Astrocyte (in vitro differentiated cells and primary cell): ENCODE measurements around the gene LVRN. TPM values are rescaled to one million over a fixed set of nuclear protein-coding genes. Genes with fewer than 3 reads are reported as not detected.

Experiments used
- DNase-seq: peaks from one replicate; pipeline ENCODE4 v3.0.0-alpha.2; 2010; ENCODE audit warnings: low read depth
- FAIRE-seq: peaks from 2 replicates; lab custom pipeline; 2011; peaks lifted over from hg19 to GRCh38; lab: Jason Lieb, UNC
- H2AFZ ChIP-seq: 2 replicates; pipeline ENCODE4 v1.6.0; 2012; ENCODE audit warnings: low read depth, low read length, inconsistent platforms
- H3K27ac ChIP-seq: 2 replicates; pipeline ENCODE4 v1.5.1; 2011; ENCODE audit warnings: low read depth, low read length, inconsistent platforms
- H3K27me3 ChIP-seq: 2 replicates; pipeline ENCODE4 v1.6.0; 2011; ENCODE audit warnings: low read length, inconsistent platforms; ENCODE audit not compliant: insufficient read depth
- H3K36me3 ChIP-seq: 2 replicates; pipeline ENCODE4 v1.5.1; 2011; ENCODE audit warnings: low read length, inconsistent platforms; ENCODE audit not compliant: insufficient read depth
- H3K4me1 ChIP-seq: 2 replicates; pipeline ENCODE4 v1.5.1; 2011; ENCODE audit warnings: low read length, inconsistent platforms; ENCODE audit not compliant: insufficient read depth
- H3K4me2 ChIP-seq: 2 replicates; pipeline ENCODE4 v1.6.0; 2012; ENCODE audit warnings: low read length, inconsistent platforms
- H3K4me3 ChIP-seq: 2 replicates; pipeline ENCODE4 v1.5.1; 2011; ENCODE audit warnings: low read depth, mild to moderate bottlenecking, low read length, inconsistent platforms; ENCODE audit not compliant: insufficient read depth
- H3K79me2 ChIP-seq: 2 replicates; pipeline ENCODE4 v1.6.0; 2012; ENCODE audit warnings: mild to moderate bottlenecking, low read length, inconsistent platforms; ENCODE audit not compliant: insufficient read depth
- H3K9ac ChIP-seq: 2 replicates; pipeline ENCODE4 v1.6.0; 2012; ENCODE audit warnings: mild to moderate bottlenecking, low read length, inconsistent platforms
- H3K9me3 ChIP-seq: 2 replicates; pipeline ENCODE4 v1.5.1; 2012; ENCODE audit warnings: low read depth, mild to moderate bottlenecking, low read length, inconsistent platforms; ENCODE audit not compliant: insufficient read depth
- H4K20me1 ChIP-seq: 2 replicates; pipeline ENCODE4 v1.6.0; 2012; ENCODE audit warnings: low read length, inconsistent platforms; ENCODE audit not compliant: insufficient read depth
- H3K27ac Mint-ChIP-seq: one replicate; pipeline ENCODE4 v1.8.0; 2021; ENCODE audit warnings: mild to moderate bottlenecking, mixed read lengths; ENCODE audit not compliant: unreplicated experiment
- H3K27me3 Mint-ChIP-seq: one replicate; pipeline ENCODE4 v1.8.0; 2021; ENCODE audit warnings: low read depth, mixed read lengths; ENCODE audit not compliant: unreplicated experiment
- H3K36me3 Mint-ChIP-seq: one replicate; pipeline ENCODE4 v1.8.0; 2021; ENCODE audit warnings: low read depth, mixed read lengths; ENCODE audit not compliant: unreplicated experiment
- H3K4me1 Mint-ChIP-seq: one replicate; pipeline ENCODE4 v1.8.0; 2021; ENCODE audit warnings: low read depth, mixed read lengths; ENCODE audit not compliant: unreplicated experiment
- H3K4me3 Mint-ChIP-seq: one replicate; pipeline ENCODE4 v1.8.0; 2021; ENCODE audit warnings: mild to moderate bottlenecking, moderate library complexity, mixed read lengths; ENCODE audit not compliant: unreplicated experiment
- H3K9me3 Mint-ChIP-seq: one replicate; pipeline ENCODE4 v1.8.0; 2021; ENCODE audit warnings: mild to moderate bottlenecking, mixed read lengths; ENCODE audit not compliant: unreplicated experiment
- EZH2 ChIP-seq: IDR thresholded peaks from 2 replicates; pipeline ENCODE4 v1.6.1; 2012; ENCODE audit warnings: mild to moderate bottlenecking, low read length, inconsistent platforms; ENCODE audit not compliant: insufficient read depth
- total RNA-seq: library from RNA; stranded (reverse); gene quantifications from 2 replicates; pipeline ENCODE4 v1.2.1, GENCODE V29; 2021
- TF ChIP-seq, protein P1 (sequence below): IDR thresholded peaks from 2 replicates; pipeline ENCODE4 v1.5.1; 2011; ENCODE audit warnings: low read depth, mild to moderate bottlenecking, inconsistent platforms, low read length, moderate library complexity; ENCODE audit not compliant: insufficient read depth

LVRN gene
- total RNA-seq, 1 donor from 2014 or later: 0.64 TPM

DNA sequence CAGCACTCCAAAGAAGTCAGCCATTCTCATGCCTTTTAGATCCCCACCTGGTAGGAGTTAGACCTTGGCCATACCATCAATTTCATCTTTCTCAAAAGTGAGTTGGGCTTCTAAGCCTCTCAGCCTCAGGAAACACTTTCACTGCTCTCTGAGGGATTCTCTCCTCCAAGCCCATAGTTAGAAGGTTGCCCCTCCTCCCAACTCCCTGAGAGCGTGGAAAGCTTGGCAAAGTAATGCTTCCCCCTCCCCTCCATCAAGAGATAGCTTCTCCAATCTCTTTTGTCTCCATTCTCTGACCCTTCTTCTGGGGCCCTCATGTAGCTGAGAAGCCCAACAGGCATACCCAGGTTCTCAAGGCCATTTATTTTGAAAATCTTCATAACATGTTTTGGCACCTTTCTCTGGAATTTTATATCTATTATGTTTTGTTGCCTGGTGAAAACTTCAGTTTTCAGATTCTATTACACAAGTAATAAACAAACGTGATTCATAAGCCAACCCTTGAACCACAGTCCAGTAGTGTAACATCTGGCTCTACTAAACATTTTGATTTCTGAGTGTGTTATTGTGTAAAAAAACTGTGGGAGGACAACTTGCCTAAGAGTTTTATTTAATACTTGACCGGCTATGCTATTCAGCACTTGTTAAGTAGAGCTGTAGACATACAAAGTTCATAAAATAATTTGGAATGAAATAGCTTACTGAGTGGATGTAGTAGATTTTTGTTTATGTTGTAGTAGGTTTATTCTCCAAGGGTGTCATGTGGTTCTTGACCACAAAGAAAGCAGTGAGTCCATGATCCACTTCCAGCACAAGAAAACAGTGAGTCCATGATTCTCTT lies 17.1 kb downstream of the LVRN start:
- Mint-ChIP-seq H3K4me3 (no peak overlapping the region), H3K27ac (peak overlapping the region; percentile 82), H3K9me3 (peaks cover 5% of the 10 kb centered on the region), H3K4me1 (peaks cover 22% of the 10 kb centered on the region), H3K36me3 (no peaks in the 10 kb centered on the region), H3K27me3 (no peaks in the 10 kb centered on the region)
- Histone ChIP-seq H3K79me2 (no peaks in the 10 kb centered on the region), H3K36me3 (no peaks in the 10 kb centered on the region), H2AFZ (no peak overlapping the region), H3K27me3 (no peaks in the 10 kb centered on the region), H3K4me3 (no peak overlapping the region), H3K4me1 (peaks cover 20% of the 10 kb centered on the region), H3K4me2 (no peak overlapping the region), H3K27ac (no peak overlapping the region), H3K9me3 (no peaks in the 10 kb centered on the region), H4K20me1 (no peaks in the 10 kb centered on the region), H3K9ac (no peak overlapping the region)
- DNase-seq: peak; percentile 26
- TF ChIP-seq, protein P1, sequence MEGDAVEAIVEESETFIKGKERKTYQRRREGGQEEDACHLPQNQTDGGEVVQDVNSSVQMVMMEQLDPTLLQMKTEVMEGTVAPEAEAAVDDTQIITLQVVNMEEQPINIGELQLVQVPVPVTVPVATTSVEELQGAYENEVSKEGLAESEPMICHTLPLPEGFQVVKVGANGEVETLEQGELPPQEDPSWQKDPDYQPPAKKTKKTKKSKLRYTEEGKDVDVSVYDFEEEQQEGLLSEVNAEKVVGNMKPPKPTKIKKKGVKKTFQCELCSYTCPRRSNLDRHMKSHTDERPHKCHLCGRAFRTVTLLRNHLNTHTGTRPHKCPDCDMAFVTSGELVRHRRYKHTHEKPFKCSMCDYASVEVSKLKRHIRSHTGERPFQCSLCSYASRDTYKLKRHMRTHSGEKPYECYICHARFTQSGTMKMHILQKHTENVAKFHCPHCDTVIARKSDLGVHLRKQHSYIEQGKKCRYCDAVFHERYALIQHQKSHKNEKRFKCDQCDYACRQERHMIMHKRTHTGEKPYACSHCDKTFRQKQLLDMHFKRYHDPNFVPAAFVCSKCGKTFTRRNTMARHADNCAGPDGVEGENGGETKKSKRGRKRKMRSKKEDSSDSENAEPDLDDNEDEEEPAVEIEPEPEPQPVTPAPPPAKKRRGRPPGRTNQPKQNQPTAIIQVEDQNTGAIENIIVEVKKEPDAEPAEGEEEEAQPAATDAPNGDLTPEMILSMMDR: no peak
- no peak for TF ChIP-seq EZH2
- FAIRE-seq: no peak

DNA sequence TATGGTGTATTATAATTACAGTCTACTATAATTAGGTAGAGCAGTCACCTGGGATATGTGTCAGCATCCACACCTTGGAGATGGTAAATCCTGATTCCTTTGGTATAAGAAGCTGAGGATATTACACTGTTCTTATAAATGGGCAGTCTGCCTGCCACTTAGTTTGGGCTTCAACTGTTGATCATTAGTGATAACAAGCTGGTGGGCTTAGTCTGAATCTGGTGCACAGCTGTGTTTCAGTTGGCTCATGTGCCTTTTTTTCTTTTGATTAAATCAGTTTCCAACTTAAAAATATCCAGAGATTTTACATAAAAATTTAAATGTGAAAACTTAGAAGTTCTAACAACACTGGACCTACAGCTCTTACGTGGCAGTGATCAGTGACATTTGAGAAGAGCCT lies 21.2 kb downstream of the LVRN start:
- Histone ChIP-seq H3K4me2 (no peak overlapping the region), H3K36me3 (no peaks in the 10 kb centered on the region), H3K9ac (no peak overlapping the region), H2AFZ (no peak overlapping the region), H3K9me3 (no peaks in the 10 kb centered on the region), H4K20me1 (no peaks in the 10 kb centered on the region), H3K4me1 (peaks cover 5% of the 10 kb centered on the region), H3K4me3 (no peak overlapping the region), H3K79me2 (no peaks in the 10 kb centered on the region), H3K27me3 (no peaks in the 10 kb centered on the region), H3K27ac (no peak overlapping the region)
- Mint-ChIP-seq H3K36me3 (no peaks in the 10 kb centered on the region), H3K27me3 (no peaks in the 10 kb centered on the region), H3K9me3 (peaks cover 5% of the 10 kb centered on the region), H3K4me3 (no peak overlapping the region), H3K27ac (no peak overlapping the region), H3K4me1 (peaks cover 8% of the 10 kb centered on the region)
- TF ChIP-seq EZH2: no peak
- TF ChIP-seq, protein P1: no peak
- FAIRE-seq (no peak), DNase-seq (no peak)
